ENCODE results near the gene GRIK2. TPM values are rescaled to one million over a fixed set of nuclear protein-coding genes. Genes with fewer than 3 reads are reported as not detected.

The GRIK2 gene
- total and polyA plus RNA-seq, 11 donors, result 0.33 to 7.0 (median 3.9) TPM

GRCh38 chr6:101401792-101402621 lies 8.5 kb downstream of the GRIK2 start:
- intact Hi-C loops (cut with DNase I), result no loop called here
- peaks cover 0 to 5% (median 0%) of the 10 kb centered on the region in 12 donors for H3K4me1 ChIP-seq
- H3K9me3 ChIP-seq, result no peaks in the 10 kb centered on the region
- 2 to 7% (median 4%) methylated on average over 29 to 50 of the region's 50 CpGs for WGBS, 4 donors
- peaks cover 0 to 75% (median 28%) of the 10 kb centered on the region in 9 donors for H3K27me3 ChIP-seq
- no peaks in the 10 kb centered on the region for H3K36me3 ChIP-seq
- peak overlapping the region in 10 of 12 donors; percentile 4 to 52 (median 38) for H3K4me3 ChIP-seq
- ATAC-seq (peak; percentile 58 to 81 (median 67)), DNase-seq (peak in 3 of 5 donors; percentile 40 to 64 (median 62))
- TF ChIP-seq, protein P1, sequence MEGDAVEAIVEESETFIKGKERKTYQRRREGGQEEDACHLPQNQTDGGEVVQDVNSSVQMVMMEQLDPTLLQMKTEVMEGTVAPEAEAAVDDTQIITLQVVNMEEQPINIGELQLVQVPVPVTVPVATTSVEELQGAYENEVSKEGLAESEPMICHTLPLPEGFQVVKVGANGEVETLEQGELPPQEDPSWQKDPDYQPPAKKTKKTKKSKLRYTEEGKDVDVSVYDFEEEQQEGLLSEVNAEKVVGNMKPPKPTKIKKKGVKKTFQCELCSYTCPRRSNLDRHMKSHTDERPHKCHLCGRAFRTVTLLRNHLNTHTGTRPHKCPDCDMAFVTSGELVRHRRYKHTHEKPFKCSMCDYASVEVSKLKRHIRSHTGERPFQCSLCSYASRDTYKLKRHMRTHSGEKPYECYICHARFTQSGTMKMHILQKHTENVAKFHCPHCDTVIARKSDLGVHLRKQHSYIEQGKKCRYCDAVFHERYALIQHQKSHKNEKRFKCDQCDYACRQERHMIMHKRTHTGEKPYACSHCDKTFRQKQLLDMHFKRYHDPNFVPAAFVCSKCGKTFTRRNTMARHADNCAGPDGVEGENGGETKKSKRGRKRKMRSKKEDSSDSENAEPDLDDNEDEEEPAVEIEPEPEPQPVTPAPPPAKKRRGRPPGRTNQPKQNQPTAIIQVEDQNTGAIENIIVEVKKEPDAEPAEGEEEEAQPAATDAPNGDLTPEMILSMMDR (IDR thresholded peaks at IDR 0.05), result no peak
- no peak for TF ChIP-seq POLR2A (IDR thresholded peaks at IDR 0.05)
- peak overlapping the region in 3 of 12 donors; percentile 9 to 65 (median 55) for H3K27ac ChIP-seq

GRCh38 chr6:101402622-101403031 lies 9.1 kb downstream of the GRIK2 start:
- no peaks in the 10 kb centered on the region for H3K9me3 ChIP-seq
- peaks cover 0 to 5% (median 0%) of the 10 kb centered on the region in 12 donors for H3K4me1 ChIP-seq
- H3K4me3 ChIP-seq, result peak overlapping the region in 10 of 12 donors; percentile 4 to 52 (median 38)
- intact Hi-C loops (cut with DNase I), result no loop called here
- WGBS, 4 donors, result 0 to 4% (median 1%) methylated on average over 13 to 28 of the region's 28 CpGs
- H3K27ac ChIP-seq, result peak overlapping the region in 3 of 12 donors; percentile 9 to 65 (median 55)
- peaks cover 0 to 69% (median 24%) of the 10 kb centered on the region in 9 donors for H3K27me3 ChIP-seq
- TF ChIP-seq, protein P1 (IDR thresholded peaks at IDR 0.05), result no peak
- TF ChIP-seq POLR2A (IDR thresholded peaks at IDR 0.05), result no peak
- H3K36me3 ChIP-seq, result no peaks in the 10 kb centered on the region
- ATAC-seq (peak; percentile 61 to 90 (median 78)), DNase-seq (peak in 3 of 5 donors; percentile 41 to 69 (median 58))

GRCh38 chr6:101403216-101403945 lies 9.9 kb downstream of the GRIK2 start:
- intact Hi-C loops (cut with DNase I), result no loop called here
- ATAC-seq (no peak), DNase-seq (no peak)
- Histone ChIP-seq H3K27me3 (peaks cover 0 to 62% (median 22%) of the 10 kb centered on the region in 9 donors), H3K36me3 (no peaks in the 10 kb centered on the region), H3K4me3 (peak overlapping the region in 2 of 12 donors; percentile 45 to 52), H3K4me1 (peaks cover 0 to 5% (median 0%) of the 10 kb centered on the region in 12 donors), H3K27ac (no peak overlapping the region), H3K9me3 (no peaks in the 10 kb centered on the region)
- 9 to 31% (median 20%) methylated on average over 16 of the region's 16 CpGs for WGBS, 4 donors
- TF ChIP-seq, protein P1 (IDR thresholded peaks at IDR 0.05), result no peak

DNA sequence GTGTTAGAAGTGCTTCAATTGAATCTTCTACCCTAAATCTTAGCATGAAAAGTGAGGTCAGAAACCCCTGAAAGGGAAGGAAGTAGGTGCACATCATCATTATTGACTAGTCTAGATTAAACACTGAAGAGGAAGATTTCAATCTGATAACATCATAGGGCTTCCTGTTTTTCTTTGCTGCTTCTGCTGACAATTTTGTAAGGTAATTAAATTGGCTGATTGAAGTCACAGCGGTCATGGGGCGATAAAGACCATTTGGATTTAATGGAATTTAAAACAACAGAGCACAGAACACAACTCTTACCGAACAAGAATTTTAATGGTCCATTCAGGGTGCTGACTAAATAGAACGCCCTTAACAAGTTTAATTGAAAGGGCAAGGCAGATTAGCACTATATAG lies 11.3 kb downstream of the GRIK2 start:
- Histone ChIP-seq H3K27me3 (peaks cover 0 to 48% (median 13%) of the 10 kb centered on the region in 9 donors), H3K27ac (no peak overlapping the region), H3K4me3 (no peak overlapping the region), H3K4me1 (peaks cover 0 to 5% (median 0%) of the 10 kb centered on the region in 12 donors), H3K9me3 (no peaks in the 10 kb centered on the region), H3K36me3 (no peaks in the 10 kb centered on the region)
- intact Hi-C loops (cut with DNase I), result no loop called here
- 42 to 60% (median 49%) methylated on average over 4 of the region's 4 CpGs for WGBS, 4 donors
- no peak for DNase-seq
- no peak for ATAC-seq
- TF ChIP-seq POLR2A (IDR thresholded peaks at IDR 0.05), result no peak
- TF ChIP-seq, protein P1 (IDR thresholded peaks at IDR 0.05), result no peak

All from heart left ventricle (tissue), 16 donors.